GM18507 (cell line): ENCODE data around the gene BET1.

Experiments
- DNase-seq: peaks from one replicate; pipeline ENCODE4 v3.0.0; 2011; ENCODE audit warnings: low read depth; ENCODE audit not compliant: insufficient read length; ENCODE audit errors: extremely low spot score
- FAIRE-seq: peaks from 2 replicates; lab custom pipeline; 2011; peaks lifted over from hg19 to GRCh38; lab: Jason Lieb, UNC

The BET1 gene

GRCh38 chr7:93964813-93965212 is 39.3 kb downstream of the BET1 start:
- DNase-seq (no peak), FAIRE-seq (no peak)

GRCh38 chr7:93964262-93964661 is 39.9 kb downstream of the BET1 start:
- DNase-seq (no peak), FAIRE-seq (no peak)

DNA sequence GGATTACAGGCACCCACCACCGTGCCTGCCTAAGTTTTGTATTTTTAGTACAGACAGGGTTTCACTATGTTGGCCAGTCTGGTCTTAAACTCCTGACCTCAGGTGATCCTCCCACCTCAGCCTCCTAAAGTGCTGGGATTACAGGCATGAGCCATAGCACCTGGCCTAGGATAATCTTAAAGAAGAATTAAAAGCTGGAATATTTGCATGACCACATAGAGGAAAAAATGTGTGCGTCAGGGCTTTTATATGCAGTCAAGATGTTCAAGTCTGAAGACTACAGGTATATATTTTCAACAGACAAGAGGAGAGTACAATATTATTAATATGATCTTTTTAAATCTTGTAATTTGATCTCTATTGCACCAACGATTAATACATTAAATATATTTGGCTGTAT is 43.2 kb downstream of the BET1 start:
- DNase-seq: no peak
- FAIRE-seq: no peak

DNA sequence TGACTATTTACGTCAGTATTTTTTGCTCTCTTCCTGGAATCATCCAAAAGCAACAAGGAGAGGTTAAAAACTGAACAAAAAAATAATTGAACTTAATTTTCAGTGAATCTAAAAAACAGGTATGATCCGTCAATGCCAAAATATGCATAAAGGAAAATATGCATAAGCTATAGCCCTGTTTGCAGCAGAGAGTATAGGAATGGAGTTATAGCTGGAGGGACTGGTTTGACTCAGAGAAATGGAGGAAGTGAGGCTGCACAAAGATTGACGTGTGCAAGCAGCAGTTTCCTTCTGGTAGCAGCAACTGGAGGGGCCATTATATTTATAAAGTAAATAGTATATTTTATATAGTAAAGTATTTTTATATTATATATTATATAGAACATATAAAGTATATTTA is 45.5 kb downstream of the BET1 start:
- FAIRE-seq (no peak), DNase-seq (no peak)

- no peak for DNase-seq
- no peak for FAIRE-seq
Observed at GRCh38 chr7:93958216-93958615, 45.9 kb downstream of the BET1 start.

- FAIRE-seq (no peak), DNase-seq (no peak)
Observed at GRCh38 chr7:93957767-93958166, 46.4 kb downstream of the BET1 start.

DNA sequence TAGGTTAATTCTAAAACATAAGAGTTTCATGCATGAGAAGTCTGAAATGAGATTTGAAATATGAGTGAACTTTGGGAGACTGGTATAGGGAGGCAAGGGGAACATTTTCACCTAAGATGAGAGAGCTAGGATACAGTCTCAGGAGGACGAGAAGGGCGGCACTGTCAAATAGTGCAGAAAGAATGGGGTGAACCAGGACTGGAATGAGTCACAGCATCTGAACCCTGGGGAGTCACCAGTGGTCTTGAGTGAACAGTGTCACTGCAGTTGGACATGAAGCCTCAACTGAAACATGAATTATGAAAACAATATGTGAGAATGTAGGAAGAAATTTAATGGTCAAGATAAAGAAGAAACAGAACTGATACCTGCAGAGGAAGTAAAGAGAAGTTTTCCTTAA is 48.9 kb downstream of the BET1 start:
- DNase-seq (no peak), FAIRE-seq (no peak)

DNA sequence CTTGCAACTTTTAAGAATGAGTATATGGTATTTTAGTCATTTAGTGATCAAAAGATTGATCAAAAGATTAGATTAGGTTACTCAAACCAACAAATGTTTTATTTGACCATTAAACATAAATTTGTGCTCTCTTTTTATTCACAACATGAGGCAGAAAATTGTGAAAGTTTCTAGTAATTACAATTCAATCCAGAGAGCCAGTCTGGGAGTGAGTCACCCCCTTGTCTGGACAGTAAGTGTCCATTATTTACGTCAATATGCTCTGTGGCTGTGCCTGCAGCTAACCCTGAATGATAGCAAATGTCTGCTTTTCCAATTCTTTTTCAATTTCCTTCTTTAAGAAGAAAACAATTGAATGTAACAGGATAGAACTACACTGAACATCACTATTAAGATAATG is 54.7 kb downstream of the BET1 start:
- no peak for FAIRE-seq

DNA sequence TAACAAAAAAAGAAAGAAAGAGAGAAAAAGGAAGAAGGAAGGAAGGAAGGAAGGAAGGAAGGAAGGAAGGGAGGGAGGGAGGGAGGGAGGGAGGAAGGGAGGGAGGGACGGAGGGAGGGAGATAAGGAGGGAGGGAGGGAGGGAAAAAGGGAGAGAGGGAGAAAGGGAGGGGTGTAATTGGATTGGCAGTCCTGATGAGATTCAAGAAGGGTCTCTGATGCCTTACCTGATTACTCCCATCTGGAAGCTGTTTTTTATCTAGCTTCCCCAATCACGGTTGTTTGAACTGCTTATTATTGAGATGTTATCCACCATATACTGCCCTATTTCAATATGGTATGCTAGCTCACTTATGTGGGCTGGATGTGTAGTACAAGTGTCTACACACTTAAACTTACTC is 55.3 kb downstream of the BET1 start:
- no peak for DNase-seq
- FAIRE-seq: no peak

More for the DNA sequence above, 54.7 kb downstream of the BET1 start:
- no peak for DNase-seq

GRCh38 chr7:93948106-93948505 is 56.0 kb downstream of the BET1 start:
- FAIRE-seq (no peak), DNase-seq (no peak)

DNA sequence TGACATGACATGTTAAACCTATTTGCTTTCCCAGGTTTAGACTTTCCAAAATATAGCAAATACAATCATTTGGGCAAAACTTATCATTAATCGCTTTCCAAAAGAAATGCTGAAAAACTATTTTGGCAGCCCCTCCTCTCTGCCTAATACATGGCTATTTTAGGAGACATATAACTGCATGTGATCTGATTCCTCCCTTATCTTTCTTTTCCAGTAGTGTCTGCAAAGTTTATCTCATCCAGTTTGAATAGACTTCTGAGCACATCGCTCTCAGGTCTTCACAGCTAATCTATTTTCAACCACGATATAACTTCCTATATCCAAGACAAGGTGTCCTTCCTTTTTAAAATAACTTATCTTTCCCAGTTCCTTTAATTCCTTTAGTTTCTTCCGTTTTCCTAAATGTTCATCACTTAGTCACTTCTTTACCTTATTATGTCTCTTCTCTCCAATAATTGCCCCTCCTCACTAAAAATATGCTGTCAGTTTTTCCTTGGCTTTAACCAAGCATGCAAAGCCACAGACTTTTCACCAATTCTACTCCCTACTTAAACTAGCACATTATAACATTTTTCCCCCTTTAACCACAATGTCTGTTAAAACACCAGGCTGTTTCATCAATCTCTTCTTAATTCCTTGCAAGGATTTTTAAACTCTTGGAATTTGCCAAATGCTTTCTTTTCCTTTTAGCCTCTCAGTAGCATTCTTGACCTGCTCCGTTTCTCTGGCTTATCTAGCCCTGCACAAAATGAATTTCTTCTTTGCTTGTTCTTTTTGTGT is 58.2 kb downstream of the BET1 start:
- FAIRE-seq (no peak), DNase-seq (no peak)

DNA sequence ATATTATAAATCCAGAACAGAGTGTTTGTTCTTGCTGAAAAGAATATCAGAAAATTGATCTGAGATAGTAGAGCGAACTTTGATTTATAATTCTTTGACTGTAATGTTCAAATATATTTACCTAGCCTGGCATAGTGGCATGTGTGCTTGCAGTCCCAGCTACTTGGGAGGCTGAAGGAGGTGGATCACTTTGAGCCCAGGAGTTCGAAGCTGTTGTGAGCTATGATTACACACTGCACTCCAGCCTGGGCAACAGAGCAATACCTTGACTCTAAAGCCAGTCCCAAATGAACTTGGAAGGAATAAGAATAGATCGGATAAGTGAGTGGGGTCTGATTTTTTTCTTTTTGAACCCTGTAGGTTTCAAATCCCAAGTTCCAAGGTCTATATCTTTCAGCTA is 59.1 kb downstream of the BET1 start:
- no peak for FAIRE-seq
- no peak for DNase-seq

- DNase-seq: no peak
- FAIRE-seq: no peak
Observed at GRCh38 chr7:93944673-93945072, 59.5 kb downstream of the BET1 start.

- no peak for DNase-seq
- no peak for FAIRE-seq
Observed at GRCh38 chr7:93943816-93944540, 60.2 kb downstream of the BET1 start.
